Limb (tissue), 2 donors: ENCODE measurements around the gene RPAP3.
A peak's percentile ranks its signal among the peaks of the same experiment; 100 is the strongest.

ENCODE experiments used
- DNase-seq, 2 donors: peaks; one replicate each; pipeline ENCODE4 v3.0.0-alpha.2; 2016; ENCODE audit errors: extremely low spot score in 2 of 2

The RPAP3 gene

GRCh38 chr12:47705566-47706425 lies at the start of gene RPAP3:
TSS of gene RPAP3 (minus strand) at chr12:47706030. CDS start at chr12:47702840, 3,190 bp downstream.
- DNase-seq = peak; percentile 92 to 96

DNA sequence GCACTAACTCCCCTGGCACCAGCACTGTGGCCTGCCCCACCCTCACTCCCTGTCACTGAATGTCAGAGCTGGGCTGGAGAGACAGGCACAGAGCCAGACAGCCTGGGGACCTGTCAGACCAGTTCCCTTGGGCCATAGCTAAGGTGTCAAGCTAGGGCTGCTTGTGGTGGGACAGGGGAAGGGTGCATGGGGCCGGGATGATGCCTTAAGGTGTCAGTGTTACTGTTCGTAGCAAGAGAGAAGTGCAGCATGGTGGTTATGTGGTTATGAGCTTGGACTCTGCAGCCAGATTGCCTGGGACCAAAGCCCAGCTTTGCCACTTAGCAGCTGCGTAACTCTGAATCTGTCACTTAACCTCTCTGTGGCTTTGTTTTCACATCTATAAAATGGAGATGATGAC lies 49.1 kb upstream of the RPAP3 start:
- no peak for DNase-seq

DNA sequence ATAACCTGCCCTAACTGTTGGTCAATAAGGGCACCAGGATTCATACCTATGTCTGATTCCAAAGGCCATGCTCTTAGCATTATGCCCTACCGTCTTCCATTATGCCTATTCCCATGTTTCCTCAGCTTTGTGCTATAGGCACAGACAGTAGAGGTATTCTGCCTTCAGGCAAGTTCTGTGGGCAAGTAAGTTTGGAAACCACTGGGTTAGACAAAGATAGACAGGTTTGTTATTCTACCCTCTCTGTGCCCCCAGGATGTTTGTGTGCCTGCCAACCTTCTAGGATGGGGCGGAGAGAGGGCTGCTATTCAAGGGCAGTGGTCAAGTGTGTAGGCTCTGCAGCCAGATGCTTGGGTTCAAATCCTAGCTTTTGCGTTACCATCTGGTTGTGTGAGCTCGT lies 48.3 kb upstream of the RPAP3 start:
- no peak for DNase-seq

GRCh38 chr12:47753021-47754001 lies 47.5 kb upstream of the RPAP3 start:
- DNase-seq = no peak

DNA sequence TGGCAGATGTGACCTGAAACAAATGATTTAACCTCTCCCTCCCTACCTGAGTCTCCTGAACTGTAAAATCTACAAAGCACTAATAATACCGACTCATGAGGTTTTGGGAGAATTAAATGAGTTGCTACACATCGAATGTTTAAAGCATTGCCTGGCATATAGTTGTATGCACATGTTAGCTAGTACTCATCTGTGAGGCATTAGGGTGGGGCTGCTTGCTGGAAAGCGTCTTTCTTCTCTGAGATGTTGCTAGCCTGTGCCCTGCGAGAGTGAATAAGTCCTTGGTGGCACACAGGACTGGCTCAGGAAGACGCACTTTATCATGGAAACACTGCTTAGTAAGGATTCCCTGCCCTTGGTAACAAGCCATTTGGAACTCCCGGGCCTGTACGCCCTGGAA lies 46.7 kb upstream of the RPAP3 start:
- no peak for DNase-seq

DNA sequence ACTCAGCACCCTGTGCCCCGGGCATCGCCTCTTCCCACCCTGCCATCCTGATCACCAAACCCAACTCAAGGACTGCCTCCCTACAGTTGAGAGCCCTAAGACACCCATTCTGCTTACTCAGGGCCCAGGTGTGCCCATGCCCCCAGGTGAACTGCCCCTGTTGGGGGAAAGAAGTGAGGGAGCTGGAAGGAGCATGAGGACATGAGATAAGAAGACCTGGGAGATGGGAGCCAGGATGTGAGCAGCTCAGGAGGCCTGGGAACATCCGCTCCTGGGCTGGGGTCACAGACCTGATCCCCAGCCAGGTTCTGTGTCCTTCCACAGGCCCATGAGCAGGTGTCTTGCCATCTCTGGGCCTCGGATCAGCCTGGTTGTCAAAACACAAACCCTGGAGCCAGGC lies 46.3 kb upstream of the RPAP3 start:
- DNase-seq = no peak

GRCh38 chr12:47751561-47751960 lies 45.7 kb upstream of the RPAP3 start:
- no peak for DNase-seq

DNA sequence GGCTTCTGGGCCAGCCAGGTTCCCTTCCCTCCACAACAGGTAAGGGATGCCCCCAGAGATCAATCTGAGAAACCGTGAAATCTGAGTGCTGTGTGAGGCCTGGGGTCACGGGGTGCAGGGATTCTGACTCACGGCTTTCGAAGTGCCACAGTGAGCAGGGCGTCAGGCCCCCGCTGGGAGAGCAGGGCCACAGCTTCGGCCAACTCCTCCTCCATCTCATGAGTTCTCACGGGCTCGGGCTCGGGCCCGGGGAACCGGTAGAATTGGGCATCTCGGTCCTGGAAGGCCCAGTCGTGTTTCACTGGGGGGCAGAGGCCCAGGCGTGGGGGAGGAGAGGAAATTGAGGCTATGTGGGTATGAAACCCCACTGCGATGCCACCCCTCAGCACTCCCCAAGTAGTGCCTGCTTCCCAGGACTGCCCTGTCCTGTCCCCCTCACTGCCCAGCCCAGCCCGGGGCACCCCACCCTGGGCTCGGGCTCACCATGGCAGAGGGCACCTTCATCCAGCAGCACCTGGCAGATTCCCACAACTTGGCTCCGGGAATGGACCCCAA lies 45.2 kb upstream of the RPAP3 start:
- DNase-seq = no peak

DNA sequence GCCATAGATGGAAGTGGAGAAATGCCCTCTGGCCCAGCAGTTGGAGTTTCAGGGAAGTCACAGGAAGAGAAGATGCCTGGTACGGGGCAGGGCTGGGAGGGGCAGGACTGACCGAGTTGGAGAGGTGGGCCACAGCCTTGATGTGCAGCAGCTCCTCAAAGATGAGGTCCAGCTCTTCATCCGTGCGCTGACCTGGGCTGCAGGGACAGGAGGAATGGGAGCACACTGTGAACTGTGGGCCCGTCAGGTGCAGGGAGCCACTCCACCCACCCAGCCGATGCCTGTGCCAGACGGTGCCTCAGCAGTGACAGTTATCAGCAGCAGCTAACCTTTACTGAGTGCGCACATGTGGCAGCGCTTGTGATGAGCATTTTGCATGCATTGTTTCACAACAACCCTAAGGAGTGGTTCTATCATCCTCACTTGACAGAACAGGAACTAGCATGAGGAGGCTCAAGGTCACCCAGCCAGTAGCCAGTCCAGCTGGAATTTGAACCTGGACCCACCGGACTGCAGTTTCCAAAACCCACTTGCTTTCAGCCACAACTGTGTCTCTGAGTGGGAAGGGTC lies 44.5 kb upstream of the RPAP3 start:
- no peak for DNase-seq

DNA sequence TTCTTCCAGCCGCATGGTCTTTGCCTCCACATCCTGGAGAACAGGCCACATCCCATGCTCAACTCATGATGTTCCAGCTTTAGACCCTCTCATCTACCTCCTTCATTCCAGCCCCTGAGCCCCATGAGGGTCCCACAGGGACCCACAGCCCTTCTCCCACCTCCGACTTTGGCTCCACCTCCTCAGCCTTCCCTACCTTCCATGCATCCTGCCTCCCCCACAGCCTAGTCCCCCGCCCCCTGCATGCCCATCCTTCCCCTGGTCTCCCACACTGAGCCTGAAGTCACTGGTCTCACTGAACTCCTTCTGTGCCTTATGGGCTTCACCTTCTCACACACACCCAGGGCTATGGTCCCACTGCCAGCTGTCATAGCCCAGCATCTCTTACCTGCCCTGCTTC lies 43.1 kb upstream of the RPAP3 start:
- no peak for DNase-seq

DNA sequence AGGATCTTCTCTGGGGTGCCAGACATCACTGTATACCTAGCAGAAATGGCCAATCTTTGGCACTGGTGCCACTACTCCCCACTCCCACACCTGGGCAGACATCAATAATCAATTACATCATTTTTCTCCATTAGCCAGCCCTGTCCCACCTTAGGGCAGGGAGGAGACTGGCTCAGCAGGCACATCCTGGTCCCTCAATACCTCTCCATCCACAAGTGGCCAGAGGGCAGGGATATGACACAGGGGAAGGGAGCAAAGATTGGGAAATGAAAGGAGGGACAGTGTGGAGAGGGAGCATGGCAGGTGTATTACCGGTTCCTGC lies 42.6 kb upstream of the RPAP3 start:
- no peak for DNase-seq

DNA sequence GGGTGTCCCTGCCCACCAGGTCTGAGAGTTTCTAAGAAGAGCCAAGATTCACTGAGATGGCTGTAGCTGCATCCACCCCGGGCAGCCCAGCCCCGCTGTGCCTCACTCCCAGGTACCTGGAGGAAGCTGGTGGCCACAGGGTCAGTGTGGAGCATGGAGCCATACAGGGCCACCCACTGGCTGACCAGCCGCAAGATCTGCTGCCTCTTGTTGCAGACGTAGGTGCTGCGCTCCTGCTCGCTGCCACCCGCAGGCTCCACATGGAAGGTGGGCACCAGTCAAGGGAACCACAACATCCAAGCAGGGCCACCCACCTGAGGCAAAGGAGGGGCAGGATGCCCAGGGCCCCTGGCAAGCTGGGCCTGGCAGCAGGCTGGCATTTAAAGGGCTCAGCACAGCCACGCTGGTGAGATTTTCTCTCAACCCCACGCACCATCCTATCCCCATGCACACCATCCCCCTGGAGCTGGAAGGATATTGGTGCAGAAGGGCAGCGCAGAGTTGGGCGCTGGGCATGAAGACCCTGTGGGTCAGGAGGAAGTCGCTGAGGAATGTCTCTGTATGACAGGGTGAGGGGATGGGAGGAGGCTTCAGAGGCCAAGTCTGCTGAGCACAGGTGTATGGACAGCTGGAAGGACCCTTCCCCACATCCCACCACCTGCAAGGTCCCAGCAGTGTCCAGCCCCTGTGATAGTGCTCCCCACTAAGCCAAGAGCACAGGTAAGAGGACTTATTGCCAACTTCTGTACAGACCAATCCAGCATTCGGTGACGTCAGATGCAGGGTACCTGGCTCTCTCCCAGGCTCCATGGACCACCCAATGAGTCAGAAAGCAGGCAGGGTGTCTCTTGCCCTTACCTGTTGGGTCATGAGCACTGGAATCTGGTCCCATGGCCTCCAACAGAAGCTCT lies 42.0 kb upstream of the RPAP3 start:
- DNase-seq = no peak

DNA sequence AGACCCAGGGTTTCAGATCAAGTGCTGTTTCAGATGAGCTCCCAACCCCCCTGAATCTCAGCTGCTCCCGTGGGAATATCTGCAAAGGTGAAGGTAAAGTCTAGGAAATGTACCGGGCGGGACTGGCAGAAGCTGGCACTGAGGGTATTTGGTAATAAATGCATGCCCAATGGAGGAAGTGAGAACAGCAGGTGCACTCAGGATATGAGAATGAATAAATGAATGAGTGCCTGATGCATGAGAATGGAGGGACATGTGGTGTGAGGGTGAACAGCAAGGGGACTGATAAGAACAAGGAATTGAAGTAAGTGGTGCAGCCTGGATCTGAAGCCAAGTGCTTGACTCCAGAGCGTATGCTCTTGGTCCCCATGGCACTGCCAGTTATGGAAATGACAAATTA lies 41.3 kb upstream of the RPAP3 start:
- no peak for DNase-seq

DNA sequence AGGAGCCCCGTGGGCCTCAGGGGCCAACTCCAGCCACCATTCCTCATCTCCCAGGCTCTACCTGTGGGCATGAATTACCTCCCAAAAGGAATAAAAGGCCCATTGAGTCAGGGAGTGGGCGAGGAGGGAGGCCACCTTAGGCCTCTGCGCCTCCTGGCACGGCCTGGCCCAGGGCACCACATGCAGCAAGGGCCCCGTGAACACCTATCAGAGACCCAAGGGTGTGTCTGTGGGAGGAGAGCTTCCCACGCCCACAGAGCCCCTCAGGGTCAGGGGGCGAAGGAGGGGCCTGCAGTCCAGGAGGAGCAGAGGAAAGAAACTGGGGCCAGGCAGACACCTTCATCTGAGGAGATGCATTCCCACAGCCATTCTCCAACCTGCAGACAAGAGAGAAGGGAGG lies 40.7 kb upstream of the RPAP3 start:
- DNase-seq = no peak

DNA sequence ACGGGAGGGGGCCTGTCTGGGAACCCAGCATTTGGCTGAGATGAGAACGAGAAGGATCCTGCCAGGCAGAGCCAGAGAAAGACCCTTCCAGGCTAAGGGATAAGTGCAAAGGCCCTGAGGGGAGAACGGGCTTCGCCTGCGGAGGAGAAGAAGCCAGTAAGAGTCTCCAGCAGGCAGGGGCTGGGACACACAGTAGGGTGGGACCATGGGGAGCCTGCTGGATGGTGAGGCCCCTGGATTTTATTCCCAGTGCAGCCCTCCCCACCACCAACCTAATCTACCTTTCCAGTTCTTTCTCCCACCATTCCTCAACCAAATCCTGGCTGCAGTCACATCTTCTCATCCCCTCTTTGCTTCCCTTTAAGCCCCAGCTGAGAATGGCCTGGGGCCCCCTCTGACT lies 40.2 kb upstream of the RPAP3 start:
- no peak for DNase-seq

DNA sequence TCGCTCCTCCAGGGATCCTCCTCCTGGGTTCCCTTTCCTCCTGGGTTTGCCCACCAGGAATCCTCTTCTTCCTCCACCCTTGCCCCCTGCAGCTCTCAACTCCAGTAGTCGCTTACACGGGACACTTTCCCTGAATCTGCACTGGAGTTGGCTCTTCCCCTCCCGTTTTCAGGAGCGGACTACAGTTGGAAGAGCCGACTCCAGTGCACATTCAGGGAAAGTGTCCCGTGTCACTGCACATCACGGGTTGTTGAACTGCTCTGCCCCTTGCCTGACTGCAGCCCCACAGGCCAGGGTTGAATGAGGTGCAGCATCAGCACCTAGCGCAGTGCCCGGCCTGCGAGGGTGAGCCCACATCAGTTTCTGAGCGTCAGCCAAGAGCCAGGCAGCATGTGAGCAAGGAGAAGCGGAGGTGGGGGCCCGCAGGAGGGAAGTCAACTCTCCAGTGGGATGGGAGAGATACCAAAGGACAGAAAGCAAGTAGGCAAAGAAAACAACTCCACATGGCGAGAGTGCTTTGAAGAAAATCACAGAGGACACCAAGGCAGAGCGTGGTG lies 39.7 kb upstream of the RPAP3 start:
- no peak for DNase-seq

DNA sequence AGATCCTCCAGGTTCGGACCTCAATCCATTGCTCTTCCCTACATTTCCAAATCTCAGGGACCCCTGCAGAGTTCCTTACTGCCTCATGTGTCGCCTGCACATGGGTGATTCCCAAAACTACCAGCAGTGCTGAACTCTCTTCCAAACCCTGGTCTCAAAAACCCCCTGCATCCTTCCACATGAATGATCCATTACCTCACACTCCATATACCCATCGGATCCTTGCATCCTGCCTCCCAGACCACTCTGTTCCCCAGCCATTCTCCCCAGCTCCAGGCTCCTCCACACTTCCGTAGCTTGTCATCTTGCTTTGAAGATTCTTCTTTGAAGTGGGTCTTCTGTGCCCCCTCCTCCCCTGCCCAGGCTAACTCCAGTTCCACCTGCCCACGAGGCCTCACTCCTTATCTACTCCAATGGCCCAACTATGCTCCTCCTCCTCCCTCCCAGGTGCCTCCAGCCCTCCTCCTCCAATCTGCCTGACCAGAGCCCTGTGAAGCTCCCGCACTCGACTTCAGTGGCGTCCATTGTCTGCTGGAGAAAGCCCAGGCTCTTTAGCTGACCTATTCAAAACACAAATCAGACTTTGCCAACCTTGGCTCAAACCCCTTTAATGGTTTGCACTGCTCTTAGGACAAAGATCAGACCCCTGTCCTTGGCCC lies 39.1 kb upstream of the RPAP3 start:
- no peak for DNase-seq

GRCh38 chr12:47744005-47744651 lies 38.3 kb upstream of the RPAP3 start:
- DNase-seq = no peak

- no peak for DNase-seq
These were observed 37.6 kb upstream of the RPAP3 start for GRCh38 chr12:47743311-47743860.
